Right cardiac atrium (tissue), 5 donors: ENCODE results near the gene PHF14. TPM values are rescaled to one million over a fixed set of nuclear protein-coding genes. Genes with fewer than 3 reads are reported as not detected.

Experiments
- ATAC-seq, 2 donors: fragments of 200-7000 bp; cut with Tn5 transposase; one replicate each; pipeline versions ENCODE4 v1.8.0 to v1.9.1; 2020; ENCODE audit warnings: moderate library complexity in 2 of 2, mild to moderate bottlenecking in 1 of 2
- DNase-seq, 3 donors: peaks; one replicate each; pipeline ENCODE4 v3.0.0-alpha.2; 2020
- H3K27ac ChIP-seq: one replicate; pipeline ENCODE4 v1.5.1; 2013; ENCODE audit warnings: mild to moderate bottlenecking, low read length, control low read depth, moderate library complexity
- H3K27me3 ChIP-seq: one replicate; pipeline ENCODE4 v1.6.1; 2013; ENCODE audit not compliant: control insufficient read depth, insufficient read depth
- H3K4me1 ChIP-seq: one replicate; pipeline ENCODE4 v1.6.1; 2013; ENCODE audit warnings: low read length; ENCODE audit not compliant: control insufficient read depth, insufficient read depth
- H3K4me3 ChIP-seq: one replicate; pipeline ENCODE4 v1.5.1; 2013; ENCODE audit warnings: low read length, control low read depth
- H3K9me3 ChIP-seq: one replicate; pipeline ENCODE4 v1.6.1; 2013; ENCODE audit warnings: low read length; ENCODE audit not compliant: control insufficient read depth
- WGBS: extraction: QIAGEN DNeasy Blood & Tissue Kit; methylation state at CpG from one replicate; pipeline ENCODE4 v1.1.7; 2013; 5-methylcytosine and 5-hydroxymethylcytosine counted together
- intact Hi-C, 4 donors: fragments of 100-400 bp; cut with DNase I; formaldehyde crosslinking; loops; one replicate each; pipeline versions ENCODE4 v1.11.0 to v1.14.0; 2022 to 2023
- polyA plus RNA-seq: library from polyadenylated mRNA; stranded (reverse); fragments of 200-250 nt; gene quantifications from one replicate; pipeline ENCODE4 v1.2.3, GENCODE V29; 2013
- total RNA-seq, 4 donors: library from RNA; stranded (reverse); fragmentation: NEBNext Ultra II Directional; extraction: Animal tissue kit (Norgen Biotek cat#: 25700); gene quantifications; one replicate each; pipeline ENCODE4 v1.2.1, GENCODE V29; 2021
- donor health status: healthy with polysubstance abuse.
- donor health status: DM: no; HTN: yes; CAD: no.
- donor health status: DM: no; HTN: no; CAD: no.
- donor health status: DM: no; HTN: yes; CAD: no; lungs with severe emphysema.
- donor health status: DM: yes; HTN: yes; CAD: no.

The PHF14 gene
- total and polyA plus RNA-seq, 5 donors = 9.8 to 17.3 (median 16.9) TPM

GRCh38 chr7:11193131-11193867 lies 219.6 kb downstream of the PHF14 start:
- DNase-seq = peak in 2 of 3 donors; percentile 65 to 71
- Histone ChIP-seq H3K27ac (no peak overlapping the region), H3K4me1 (no peaks in the 10 kb centered on the region), H3K4me3 (peak overlapping the region; percentile 34), H3K9me3 (no peaks in the 10 kb centered on the region), H3K27me3 (no peaks in the 10 kb centered on the region)
- intact Hi-C loops = no loop called here
- WGBS = 13% methylated on average over 17 of the region's 17 CpGs
- ATAC-seq = peak; percentile 69 to 81

GRCh38 chr7:11193888-11194287 lies 220.2 kb downstream of the PHF14 start:
- WGBS = 59% methylated on average over 2 of the region's 2 CpGs
- DNase-seq (no peak), ATAC-seq (no peak)
- H3K27me3 ChIP-seq = no peaks in the 10 kb centered on the region
- peak overlapping the region; percentile 34 for H3K4me3 ChIP-seq
- no peaks in the 10 kb centered on the region for H3K4me1 ChIP-seq
- intact Hi-C loops = no loop called here
- H3K9me3 ChIP-seq = no peaks in the 10 kb centered on the region
- no peak overlapping the region for H3K27ac ChIP-seq

GRCh38 chr7:11194492-11194891 lies 220.8 kb downstream of the PHF14 start:
- Histone ChIP-seq H3K4me1 (no peaks in the 10 kb centered on the region), H3K27me3 (no peaks in the 10 kb centered on the region), H3K9me3 (no peaks in the 10 kb centered on the region), H3K4me3 (peak overlapping the region; percentile 29), H3K27ac (no peak overlapping the region)
- intact Hi-C loops = no loop called here
- ATAC-seq = no peak
- no peak for DNase-seq
- 81% methylated on average over 3 of the region's 3 CpGs for WGBS

GRCh38 chr7:11195502-11195901 lies 221.8 kb downstream of the PHF14 start:
- no peaks in the 10 kb centered on the region for H3K27me3 ChIP-seq
- no peak overlapping the region for H3K4me3 ChIP-seq
- no peak for ATAC-seq
- no peaks in the 10 kb centered on the region for H3K9me3 ChIP-seq
- intact Hi-C loops = no loop called here
- WGBS = 55% methylated on average over 3 of the region's 3 CpGs
- no peaks in the 10 kb centered on the region for H3K4me1 ChIP-seq
- H3K27ac ChIP-seq = no peak overlapping the region
- DNase-seq = no peak

- Histone ChIP-seq H3K27ac (no peak overlapping the region), H3K27me3 (no peaks in the 10 kb centered on the region), H3K9me3 (no peaks in the 10 kb centered on the region), H3K4me3 (no peak overlapping the region), H3K4me1 (no peaks in the 10 kb centered on the region)
- intact Hi-C loops = no loop called here
- ATAC-seq (no peak), DNase-seq (no peak)
- WGBS = 61% methylated on average over 3 of the region's 3 CpGs
Measured at GRCh38 chr7:11196143-11196542, 222.5 kb downstream of the PHF14 start.

GRCh38 chr7:11203224-11203623 lies 229.6 kb downstream of the PHF14 start:
- no peak for DNase-seq
- Histone ChIP-seq H3K9me3 (no peaks in the 10 kb centered on the region), H3K27me3 (no peaks in the 10 kb centered on the region), H3K27ac (no peak overlapping the region), H3K4me1 (peaks cover 3% of the 10 kb centered on the region), H3K4me3 (no peak overlapping the region)
- WGBS = 49% methylated on average over 1 of the region's 1 CpG
- peak in 1 of 2 donors; percentile 32 for ATAC-seq
- intact Hi-C loops = no loop called here

GRCh38 chr7:11203683-11204082 lies 230.0 kb downstream of the PHF14 start:
- no peak overlapping the region for H3K27ac ChIP-seq
- ATAC-seq = peak; percentile 64 to 70

GRCh38 chr7:11206177-11206899 lies 232.7 kb downstream of the PHF14 start:
- DNase-seq (no peak), ATAC-seq (no peak)
- peaks cover 3% of the 10 kb centered on the region for H3K4me1 ChIP-seq
- intact Hi-C loops = no loop called here
- WGBS = 70% methylated on average over 4 of the region's 4 CpGs
- H3K9me3 ChIP-seq = no peaks in the 10 kb centered on the region
- no peak overlapping the region for H3K27ac ChIP-seq
- no peak overlapping the region for H3K4me3 ChIP-seq
- H3K27me3 ChIP-seq = no peaks in the 10 kb centered on the region

More at GRCh38 chr7:11203683-11204082, 230.0 kb downstream of the PHF14 start:
- 64% methylated on average over 3 of the region's 3 CpGs for WGBS
- H3K9me3 ChIP-seq = no peaks in the 10 kb centered on the region
- peak; percentile 28 to 84 (median 81) for DNase-seq
- H3K27me3 ChIP-seq = no peaks in the 10 kb centered on the region
- peaks cover 3% of the 10 kb centered on the region for H3K4me1 ChIP-seq
- intact Hi-C loops = no loop called here
- no peak overlapping the region for H3K4me3 ChIP-seq

- Histone ChIP-seq H3K9me3 (no peaks in the 10 kb centered on the region), H3K27me3 (no peaks in the 10 kb centered on the region), H3K4me3 (no peak overlapping the region), H3K4me1 (peaks cover 3% of the 10 kb centered on the region), H3K27ac (no peak overlapping the region)
- ATAC-seq (no peak), DNase-seq (no peak)
- intact Hi-C loops = no loop called here
- WGBS = 67% methylated on average over 3 of the region's 3 CpGs
Measured at GRCh38 chr7:11207565-11207964, 233.9 kb downstream of the PHF14 start.

- no peaks in the 10 kb centered on the region for H3K9me3 ChIP-seq
- ATAC-seq (no peak), DNase-seq (no peak)
- intact Hi-C loops = no loop called here
- WGBS = 80% methylated on average over 5 of the region's 5 CpGs
- H3K27me3 ChIP-seq = no peaks in the 10 kb centered on the region
- peaks cover 3% of the 10 kb centered on the region for H3K4me1 ChIP-seq
- H3K4me3 ChIP-seq = no peak overlapping the region
- no peak overlapping the region for H3K27ac ChIP-seq
Measured at GRCh38 chr7:11208883-11209465, 235.3 kb downstream of the PHF14 start.

- ATAC-seq = no peak
- Histone ChIP-seq H3K9me3 (no peaks in the 10 kb centered on the region), H3K4me1 (peaks cover 3% of the 10 kb centered on the region), H3K4me3 (no peak overlapping the region), H3K27me3 (no peaks in the 10 kb centered on the region), H3K27ac (no peak overlapping the region)
- WGBS = 94% methylated on average over 2 of the region's 2 CpGs
- intact Hi-C loops = loop anchor here in 1 of 4 donors (10.0 kb wide), 1 partner anchor 56 kb away; no protein-coding TSS in a partner anchor
- DNase-seq = no peak
Measured at GRCh38 chr7:11210374-11210773, 236.7 kb downstream of the PHF14 start.
